Mesenchymal stem cell (in vitro differentiated cells and primary cell): ENCODE results near the gene CRYGN.

ENCODE experiments used
- DNase-seq: peaks from one replicate; pipeline ENCODE4 v3.0.0-alpha.2; 2013
- H2AFZ ChIP-seq: one replicate; pipeline ENCODE4 v1.6.1; 2013; ENCODE audit warnings: low read depth, mild to moderate bottlenecking, control low read depth, inconsistent platforms, low read length, moderate library complexity
- H2AK5ac ChIP-seq: 2 replicates; pipeline ENCODE4 v1.6.1; 2013; ENCODE audit warnings: low read length, moderate library complexity, mild to moderate bottlenecking, inconsistent platforms; ENCODE audit not compliant: severe bottlenecking
- H2BK120ac ChIP-seq: one replicate; pipeline ENCODE4 v1.6.1; 2013; ENCODE audit warnings: low read depth, mild to moderate bottlenecking, inconsistent platforms, low read length, moderate library complexity
- H2BK12ac ChIP-seq, 2 experiments: one replicate each; pipeline ENCODE4 v1.6.1; 2013; ENCODE audit warnings: inconsistent platforms in 2 of 2, low read length in 2 of 2, mild to moderate bottlenecking in 2 of 2, moderate library complexity in 2 of 2, control low read depth in 1 of 2
- H2BK15ac ChIP-seq: one replicate; pipeline ENCODE4 v1.6.1; 2013; ENCODE audit warnings: mild to moderate bottlenecking, low read depth, inconsistent platforms; ENCODE audit not compliant: poor library complexity, severe bottlenecking
- H2BK5ac ChIP-seq: 2 replicates; pipeline ENCODE4 v1.6.1; 2013; ENCODE audit warnings: low read depth, mild to moderate bottlenecking, low read length, control low read depth, inconsistent platforms; ENCODE audit not compliant: poor library complexity, severe bottlenecking
- H3K14ac ChIP-seq, 2 experiments: one replicate each; pipeline ENCODE4 v1.6.1; 2013; ENCODE audit warnings: inconsistent platforms in 2 of 2, low read length in 2 of 2, control low read depth in 1 of 2, mild to moderate bottlenecking in 1 of 2, moderate library complexity in 1 of 2
- H3K18ac ChIP-seq, 2 experiments: one replicate each; pipeline ENCODE4 v1.6.1; 2013; ENCODE audit warnings: inconsistent platforms in 2 of 2, low read length in 2 of 2, control low read depth in 1 of 2, low read depth in 1 of 2, mild to moderate bottlenecking in 1 of 2
- H3K23ac ChIP-seq, 2 experiments: one replicate each; pipeline ENCODE4 v1.6.1; 2013; ENCODE audit warnings: inconsistent platforms in 2 of 2, low read length in 2 of 2, mild to moderate bottlenecking in 2 of 2, moderate library complexity in 2 of 2, control low read depth in 1 of 2
- H3K27ac ChIP-seq: 2 replicates; pipeline ENCODE4 v1.5.1; 2013; ENCODE audit warnings: mild to moderate bottlenecking, moderate library complexity, low read length, control low read depth, inconsistent platforms; ENCODE audit not compliant: poor library complexity, severe bottlenecking
- H3K27me3 ChIP-seq, 2 experiments: 2 replicates each; pipeline versions ENCODE4 v1.6.1 to v1.7.0; 2013; ENCODE audit warnings: low read length in 2 of 2, mild to moderate bottlenecking in 2 of 2, moderate library complexity in 2 of 2, control low read depth in 1 of 2, inconsistent platforms in 1 of 2; ENCODE audit not compliant: control insufficient read depth in 1 of 2, insufficient read depth in 1 of 2
- H3K36me3 ChIP-seq, 2 experiments: 2 replicates each; pipeline versions ENCODE4 v1.6.1 to v1.7.0; 2013; ENCODE audit warnings: low read length in 2 of 2, control low read depth in 1 of 2, inconsistent platforms in 1 of 2, low read depth in 1 of 2, mild to moderate bottlenecking in 1 of 2; ENCODE audit not compliant: insufficient read depth in 2 of 2, control insufficient read depth in 1 of 2
- H3K4ac ChIP-seq, 2 experiments: one replicate each; pipeline ENCODE4 v1.6.1; 2013; ENCODE audit warnings: inconsistent platforms in 2 of 2, low read length in 2 of 2, mild to moderate bottlenecking in 2 of 2, moderate library complexity in 2 of 2, control low read depth in 1 of 2, low read depth in 1 of 2
- H3K4me1 ChIP-seq: 2 replicates; pipeline ENCODE4 v1.6.1; 2013; ENCODE audit warnings: low read depth, low read length, control low read depth; ENCODE audit not compliant: control insufficient read depth, insufficient read depth
- H3K4me2 ChIP-seq: 2 replicates; pipeline ENCODE4 v1.6.1; 2013; ENCODE audit warnings: low read length, mild to moderate bottlenecking, inconsistent platforms; ENCODE audit not compliant: poor library complexity, severe bottlenecking
- H3K4me3 ChIP-seq, 2 experiments: 2 replicates each; pipeline versions ENCODE4 v1.5.1 to v1.7.0; 2013; ENCODE audit warnings: low read length in 2 of 2, mild to moderate bottlenecking in 2 of 2, control low read depth in 1 of 2, low read depth in 1 of 2; ENCODE audit not compliant: insufficient read depth in 1 of 2
- H3K79me1 ChIP-seq: replicated peaks from 2 replicates; pipeline ENCODE4 v1.6.1; 2013; ENCODE audit warnings: mild to moderate bottlenecking, control low read depth, low read length, inconsistent platforms; ENCODE audit not compliant: poor library complexity, severe bottlenecking
- H3K9ac ChIP-seq: 2 replicates; pipeline ENCODE4 v1.7.0; 2013; ENCODE audit warnings: mild to moderate bottlenecking, low read length, moderate library complexity
- H3K9me3 ChIP-seq: 2 replicates; pipeline ENCODE4 v1.7.0; 2013; ENCODE audit warnings: mild to moderate bottlenecking, low read length; ENCODE audit not compliant: control insufficient read depth
- H4K8ac ChIP-seq: one replicate; pipeline ENCODE4 v1.6.1; 2013; ENCODE audit warnings: inconsistent platforms, mild to moderate bottlenecking, low read length, moderate library complexity
- H4K91ac ChIP-seq: one replicate; pipeline ENCODE4 v1.6.1; 2013; ENCODE audit warnings: mild to moderate bottlenecking, low read length, inconsistent platforms
- WGBS: methylation state at CpG from one replicate; pipeline ENCODE4 v1.1.7; 2013; ENCODE audit warnings: mixed read lengths; 5-methylcytosine and 5-hydroxymethylcytosine counted together

CRYGN gene

DNA sequence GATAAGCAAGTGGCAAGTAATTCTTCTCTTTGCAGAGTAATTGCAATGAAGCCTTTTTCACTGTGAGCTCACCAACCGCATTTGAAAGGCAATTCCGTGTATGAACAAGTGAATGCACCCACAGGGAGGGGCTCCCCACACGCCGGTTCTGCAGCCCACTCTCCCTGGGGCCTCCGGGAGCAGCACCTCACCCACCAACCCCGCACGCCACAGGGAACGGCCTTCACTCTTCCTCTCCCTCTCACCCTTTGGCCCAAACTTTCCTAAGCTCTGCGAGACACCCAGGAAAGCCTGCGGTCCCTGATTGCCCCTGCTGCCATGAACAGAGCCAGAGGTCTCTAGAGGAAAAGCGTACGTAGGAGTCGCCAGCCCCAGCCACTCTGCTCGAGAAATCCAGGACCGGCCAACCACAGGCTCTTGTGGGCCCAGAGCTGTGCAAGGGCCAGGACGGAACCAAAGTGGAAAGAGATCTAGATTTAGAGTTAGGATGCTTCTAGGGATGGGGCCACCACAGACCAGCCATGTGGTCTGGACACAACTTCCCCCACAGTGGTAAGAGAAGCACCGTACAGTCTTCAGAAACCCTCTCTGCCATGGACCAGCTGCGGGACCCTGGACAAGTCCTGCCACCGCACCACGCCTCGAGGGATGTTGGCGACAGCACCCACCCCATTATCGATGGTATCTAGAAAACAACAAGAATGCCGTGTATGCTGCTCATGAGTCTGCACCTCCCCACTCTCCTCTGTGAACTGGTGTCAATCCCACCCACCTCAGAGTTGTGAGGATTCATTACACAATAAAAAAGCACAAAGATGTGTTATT, 33.7 kb downstream of the CRYGN start:
- H3K9me3 ChIP-seq: no peaks in the 10 kb centered on the region

DNA sequence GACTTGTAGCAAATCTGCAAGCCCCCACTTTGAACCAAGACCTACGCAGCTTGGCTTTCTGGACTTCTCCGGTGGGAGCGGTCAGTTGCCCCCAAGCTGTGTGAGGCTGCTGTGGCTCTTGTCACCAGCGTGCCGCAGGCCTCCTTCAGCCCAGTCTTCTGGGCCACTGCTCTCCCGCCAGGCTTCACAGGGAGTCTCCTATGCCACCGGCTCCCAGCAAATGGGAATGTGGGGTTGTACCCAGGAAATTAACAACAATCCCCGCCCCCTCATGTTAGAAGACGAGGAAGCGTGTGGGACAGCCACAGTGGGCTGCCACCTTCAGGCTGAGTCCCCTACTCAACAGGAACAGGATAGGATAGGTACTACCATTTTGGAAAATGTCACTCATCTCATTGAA, 34.4 kb downstream of the CRYGN start:
- no peak overlapping the region for H2BK5ac ChIP-seq
- H3K18ac ChIP-seq: no peak overlapping the region
- no peak overlapping the region for H3K4me3 ChIP-seq
- no peak overlapping the region for H2BK15ac ChIP-seq
- DNase-seq: no peak
- no peak overlapping the region for H3K9ac ChIP-seq
- H3K27me3 ChIP-seq: peaks cover 22 to 42% of the 10 kb centered on the region in 2 experiments
- no peak overlapping the region for H4K8ac ChIP-seq
- no peak overlapping the region for H3K4me2 ChIP-seq
- H2AK5ac ChIP-seq: no peak overlapping the region
- no peak overlapping the region for H2BK12ac ChIP-seq
- H3K9me3 ChIP-seq: no peaks in the 10 kb centered on the region
- no peak overlapping the region for H2AFZ ChIP-seq
- peaks cover 0 to 2% of the 10 kb centered on the region in 2 experiments for H3K36me3 ChIP-seq
- H3K4me1 ChIP-seq: peaks cover 31% of the 10 kb centered on the region
- no peak overlapping the region for H3K4ac ChIP-seq
- H4K91ac ChIP-seq: no peak overlapping the region
- H3K23ac ChIP-seq: no peak overlapping the region
- no peaks in the 10 kb centered on the region for H3K79me1 ChIP-seq
- no peak overlapping the region for H2BK120ac ChIP-seq
- 92% methylated on average over 9 of the region's 10 CpGs for WGBS
- H3K27ac ChIP-seq: no peak overlapping the region
- no peak overlapping the region for H3K14ac ChIP-seq

More for the DNA sequence above, 33.7 kb downstream of the CRYGN start:
- WGBS: 91% methylated on average over 24 of the region's 24 CpGs
- no peak overlapping the region for H3K27ac ChIP-seq
- no peak overlapping the region for H3K4me2 ChIP-seq
- no peak overlapping the region for H3K4ac ChIP-seq
- H4K91ac ChIP-seq: no peak overlapping the region
- peaks cover 0 to 2% of the 10 kb centered on the region in 2 experiments for H3K36me3 ChIP-seq
- no peak overlapping the region for H2BK5ac ChIP-seq
- peaks cover 29 to 42% of the 10 kb centered on the region in 2 experiments for H3K27me3 ChIP-seq
- H3K14ac ChIP-seq: no peak overlapping the region
- peaks cover 31% of the 10 kb centered on the region for H3K4me1 ChIP-seq
- no peak overlapping the region for H2BK15ac ChIP-seq
- no peak overlapping the region for H2BK12ac ChIP-seq
- H3K18ac ChIP-seq: no peak overlapping the region
- H3K9ac ChIP-seq: no peak overlapping the region
- H4K8ac ChIP-seq: no peak overlapping the region
- H2AFZ ChIP-seq: no peak overlapping the region
- no peak overlapping the region for H3K4me3 ChIP-seq
- no peak overlapping the region for H3K23ac ChIP-seq
- no peak for DNase-seq
- no peaks in the 10 kb centered on the region for H3K79me1 ChIP-seq
- no peak overlapping the region for H2AK5ac ChIP-seq
- H2BK120ac ChIP-seq: no peak overlapping the region

DNA sequence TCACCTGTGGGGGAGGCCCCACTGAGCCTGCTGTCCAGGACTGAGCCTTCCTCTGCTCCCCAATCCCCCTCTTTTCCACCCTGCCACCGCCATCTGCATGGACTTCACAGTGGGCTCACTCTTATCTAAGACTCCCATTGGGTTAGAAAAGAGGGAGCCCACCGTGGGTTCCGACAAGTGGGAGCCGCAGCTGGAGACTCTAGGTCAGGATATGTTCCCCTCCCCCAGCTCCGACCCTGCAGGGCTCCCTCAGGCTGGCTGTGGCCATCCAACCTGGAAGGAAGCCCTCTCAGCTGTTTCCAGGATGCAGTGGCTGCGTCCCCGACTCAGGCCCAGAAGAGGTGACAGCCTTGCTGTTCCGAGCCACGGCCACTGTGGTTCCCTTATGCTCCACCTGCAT, 34.9 kb downstream of the CRYGN start:
- no peak for DNase-seq
- no peaks in the 10 kb centered on the region for H3K79me1 ChIP-seq
- no peak overlapping the region for H3K4me3 ChIP-seq
- H2BK120ac ChIP-seq: no peak overlapping the region
- no peak overlapping the region for H2BK5ac ChIP-seq
- H2BK12ac ChIP-seq: no peak overlapping the region
- no peak overlapping the region for H2AFZ ChIP-seq
- no peak overlapping the region for H2BK15ac ChIP-seq
- H3K4ac ChIP-seq: no peak overlapping the region
- H4K91ac ChIP-seq: no peak overlapping the region
- no peaks in the 10 kb centered on the region for H3K9me3 ChIP-seq
- H3K27me3 ChIP-seq: peaks cover 17 to 41% of the 10 kb centered on the region in 2 experiments
- WGBS: 89% methylated on average over 9 of the region's 9 CpGs
- peaks cover 0 to 2% of the 10 kb centered on the region in 2 experiments for H3K36me3 ChIP-seq
- H3K4me1 ChIP-seq: peaks cover 26% of the 10 kb centered on the region
- H3K4me2 ChIP-seq: no peak overlapping the region
- no peak overlapping the region for H3K27ac ChIP-seq
- H2AK5ac ChIP-seq: no peak overlapping the region
- H3K23ac ChIP-seq: no peak overlapping the region
- H3K18ac ChIP-seq: no peak overlapping the region
- H4K8ac ChIP-seq: no peak overlapping the region
- H3K9ac ChIP-seq: no peak overlapping the region
- H3K14ac ChIP-seq: no peak overlapping the region

DNA sequence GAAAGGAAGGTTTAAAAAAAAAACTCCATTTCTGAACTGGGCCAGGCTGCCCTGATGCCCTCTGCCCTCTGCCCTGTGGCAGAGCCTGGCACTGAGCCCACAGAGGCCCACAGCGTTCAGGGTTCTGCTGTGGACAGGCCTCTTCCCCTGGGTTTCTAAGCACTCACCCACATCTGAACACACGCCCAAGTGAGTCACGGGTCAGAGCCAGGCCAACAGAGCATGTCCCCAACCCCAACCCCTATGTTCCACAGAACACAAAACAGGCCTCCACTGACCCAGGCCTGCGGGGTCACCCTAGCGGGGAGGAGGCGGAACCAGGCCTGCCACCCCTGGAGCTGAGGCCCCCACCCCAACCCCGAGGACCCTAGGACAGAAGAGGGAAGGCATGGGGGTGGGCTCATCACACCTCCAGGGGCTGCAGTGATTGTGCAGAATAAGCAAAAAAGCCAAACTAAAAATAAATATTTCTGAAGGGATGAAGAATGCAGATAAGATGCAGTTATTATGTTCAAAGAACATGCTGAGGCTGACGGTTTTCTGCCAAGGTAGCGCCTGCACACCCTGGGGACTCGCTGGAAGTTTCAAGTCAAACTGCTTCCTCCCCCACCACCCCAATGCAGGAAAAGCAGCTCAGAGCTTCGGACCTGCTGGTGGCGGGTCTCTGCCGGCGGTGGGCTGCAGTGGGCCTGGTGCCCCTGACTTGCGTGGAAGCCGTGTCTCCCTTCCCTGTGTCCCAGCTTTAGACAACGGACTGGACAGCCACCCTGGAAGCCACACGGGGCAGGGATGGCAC, 35.5 kb downstream of the CRYGN start:
- Histone ChIP-seq H3K4me1 (peaks cover 22% of the 10 kb centered on the region), H3K9me3 (no peaks in the 10 kb centered on the region), H3K9ac (peak overlapping the region; percentile 15), H2BK5ac (no peak overlapping the region), H2AK5ac (peak overlapping the region; percentile 14), H3K4me3 (peak overlapping the region in 1 of 2 experiments; percentile 5), H3K27me3 (peaks cover 15 to 47% of the 10 kb centered on the region in 2 experiments), H3K4ac (no peak overlapping the region), H3K27ac (no peak overlapping the region), H4K91ac (no peak overlapping the region), H3K18ac (no peak overlapping the region), H4K8ac (no peak overlapping the region), H3K79me1 (no peaks in the 10 kb centered on the region), H2BK12ac (no peak overlapping the region), H2BK120ac (no peak overlapping the region), H3K36me3 (peaks cover 0 to 2% of the 10 kb centered on the region in 2 experiments), H2AFZ (no peak overlapping the region), H3K4me2 (no peak overlapping the region), H3K14ac (no peak overlapping the region), H2BK15ac (no peak overlapping the region), H3K23ac (no peak overlapping the region)
- WGBS: 61% methylated on average over 18 of the region's 18 CpGs
- DNase-seq: peak; percentile 25
